GM18873 (cell line): ENCODE measurements around the gene KCNIP1.
"Not testable (repeated sequence)": the region's sequence is repeated elsewhere in the genome, so short reads cannot be mapped to it uniquely, and the experiment has no call there.

Experiments used
- ATAC-seq: cut with Tn5 transposase; IDR thresholded peaks from one replicate; pipeline ENCODE4 v1.9.1; 2021; ENCODE audit warnings: mild to moderate bottlenecking, moderate library complexity, moderate number of reproducible peaks; ENCODE audit not compliant: unreplicated experiment, low FRiP score

Gene KCNIP1

GRCh38 chr5:170758481-170758880 is 254.7 kb downstream of the KCNIP1 start:
- no peak for ATAC-seq

GRCh38 chr5:170760113-170760512 is 256.3 kb downstream of the KCNIP1 start:
- ATAC-seq: no peak

DNA sequence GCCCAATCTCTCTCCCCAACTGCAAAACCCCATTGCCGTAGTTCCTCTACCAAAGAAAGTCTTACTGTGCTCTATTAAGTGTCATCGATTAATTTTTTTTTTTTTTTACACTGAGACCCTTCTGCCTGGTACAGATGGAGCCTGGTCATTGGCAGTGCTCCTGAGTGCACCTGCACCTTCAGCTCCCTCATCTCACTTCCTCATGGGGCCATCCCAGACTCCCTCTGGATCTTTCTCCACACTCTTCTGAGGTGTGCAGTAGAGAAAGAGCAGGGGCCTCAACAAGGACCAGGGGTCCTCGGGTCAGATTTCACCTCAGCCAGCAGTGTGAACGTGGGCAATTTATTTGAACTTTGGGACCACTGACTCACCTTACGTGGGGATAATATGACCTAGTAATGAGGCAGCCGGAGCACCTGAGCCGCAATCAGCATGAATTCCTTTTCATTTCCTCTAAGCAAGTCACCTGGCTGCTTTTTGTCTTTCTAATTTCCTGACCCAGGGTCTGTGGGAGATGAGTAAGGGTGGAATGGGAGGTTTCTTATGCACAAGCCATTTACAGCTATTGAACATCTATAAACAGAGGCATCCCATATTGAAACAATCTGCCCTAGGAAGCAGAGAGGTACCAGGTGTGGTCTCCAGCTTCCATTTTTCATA is 257.4 kb downstream of the KCNIP1 start:
- no peak for ATAC-seq

GRCh38 chr5:170761708-170762066 is 257.9 kb downstream of the KCNIP1 start:
- ATAC-seq: no peak

DNA sequence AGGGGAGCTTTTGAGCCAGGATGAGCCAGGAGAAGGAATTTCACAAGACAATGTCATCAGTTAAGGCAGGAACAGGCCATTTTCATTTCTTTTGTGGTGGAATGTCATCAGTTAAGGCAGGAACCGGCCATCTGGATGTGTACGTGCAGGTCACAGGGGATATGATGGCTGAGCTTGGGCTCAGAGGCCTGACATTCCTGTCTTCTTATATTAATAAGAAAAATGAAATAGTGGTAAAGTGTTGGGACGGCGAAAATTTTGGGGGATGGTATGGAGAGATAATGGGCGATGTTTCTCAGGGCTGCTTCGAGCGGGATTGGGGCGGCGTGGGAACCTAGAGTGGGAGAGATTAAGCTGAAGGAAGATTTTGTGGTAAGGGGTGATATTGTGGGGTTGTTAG is 258.5 kb downstream of the KCNIP1 start:
- not testable (repeated sequence) for ATAC-seq

GRCh38 chr5:170765868-170766267 is 262.0 kb downstream of the KCNIP1 start:
- ATAC-seq: not testable (repeated sequence)

GRCh38 chr5:170769246-170769645 is 265.4 kb downstream of the KCNIP1 start:
- no peak for ATAC-seq

GRCh38 chr5:170769898-170770416 is 266.1 kb downstream of the KCNIP1 start:
- no peak for ATAC-seq

DNA sequence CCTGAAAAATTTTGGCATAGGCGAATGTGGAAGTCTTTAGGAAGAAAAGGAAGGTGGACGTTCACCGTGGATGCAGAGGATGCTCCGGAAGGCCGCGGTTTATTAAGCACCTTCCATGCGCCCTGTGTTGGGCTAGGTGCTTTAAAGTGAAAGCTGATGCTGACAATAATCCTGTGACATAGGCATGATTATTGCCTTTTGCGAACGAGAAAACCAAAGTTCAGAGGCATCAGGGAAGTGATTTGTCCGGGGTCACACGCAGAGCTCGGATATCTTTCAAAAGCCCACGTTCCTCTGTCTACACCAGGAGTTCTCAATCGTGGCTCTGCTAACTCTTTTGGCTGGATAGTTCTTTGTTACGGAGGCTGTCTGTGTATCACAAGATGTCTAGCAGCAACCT is 267.7 kb downstream of the KCNIP1 start:
- no peak for ATAC-seq

DNA sequence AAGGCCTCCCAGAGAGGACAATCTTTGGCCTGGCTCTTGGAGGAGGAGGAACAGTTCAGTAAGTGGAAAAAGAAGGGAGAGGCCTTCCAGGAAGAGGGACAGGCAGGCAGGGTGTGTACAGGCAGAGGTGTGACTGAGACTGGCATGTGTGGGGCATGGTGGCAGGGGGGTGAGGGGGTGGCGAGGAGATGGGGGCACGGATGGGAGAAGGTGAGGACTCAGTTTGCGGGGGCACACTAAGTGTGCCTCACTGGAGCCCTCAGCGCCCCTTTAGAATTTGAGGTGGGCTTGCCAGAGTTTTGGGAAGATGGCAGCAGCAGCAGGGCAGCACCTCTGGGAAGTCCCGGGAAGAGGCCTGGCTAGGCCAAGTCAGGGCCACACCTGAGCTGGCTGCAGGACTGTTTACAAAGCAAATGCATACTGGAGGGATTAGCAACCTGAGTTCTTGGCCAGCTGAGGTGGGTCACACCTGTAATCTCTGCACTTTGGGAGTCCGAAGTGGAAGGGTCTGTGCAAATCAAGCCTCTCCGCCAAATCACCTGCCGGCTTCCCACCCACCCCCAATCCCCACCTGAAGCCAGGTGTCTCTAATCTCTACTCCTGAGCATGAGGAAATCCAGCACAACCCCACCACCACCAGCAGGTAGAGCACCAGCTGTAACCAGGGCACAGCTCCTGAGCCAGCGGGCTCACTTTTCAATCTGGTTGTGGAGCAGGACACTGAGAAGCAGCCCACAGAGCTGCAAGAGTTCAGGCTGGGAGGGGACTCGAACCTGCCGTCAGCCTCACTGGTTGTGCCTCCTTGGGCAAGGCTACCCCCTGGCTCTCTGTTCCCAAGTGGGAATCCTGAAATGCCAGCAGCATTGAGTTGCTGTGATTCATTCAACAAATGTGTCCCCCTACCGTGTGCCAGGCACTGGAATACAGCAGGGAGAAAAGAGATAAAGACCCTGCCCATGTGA is 269.5 kb downstream of the KCNIP1 start:
- no peak for ATAC-seq

GRCh38 chr5:170774831-170775230 is 271.0 kb downstream of the KCNIP1 start:
- ATAC-seq: no peak

DNA sequence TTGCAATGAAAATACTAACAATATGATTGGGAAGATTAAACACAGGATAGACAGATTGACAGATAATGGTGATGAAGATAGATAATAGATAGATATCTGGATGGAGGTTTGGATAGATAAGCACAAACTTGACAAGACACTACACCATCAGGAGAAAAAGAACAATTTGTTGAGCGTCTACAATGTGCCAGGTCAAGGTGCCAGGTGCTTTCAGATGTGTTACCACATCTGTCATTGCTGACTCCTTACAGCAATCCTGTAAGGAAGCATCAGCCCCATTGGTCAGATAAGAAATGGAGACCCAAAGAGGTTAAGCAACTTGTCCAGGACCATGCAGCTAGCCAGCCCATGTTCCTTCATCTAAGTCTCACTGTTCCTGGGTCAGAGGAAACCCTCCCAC is 278.1 kb downstream of the KCNIP1 start:
- ATAC-seq: no peak

GRCh38 chr5:170782438-170782837 is 278.6 kb downstream of the KCNIP1 start:
- ATAC-seq: no peak

DNA sequence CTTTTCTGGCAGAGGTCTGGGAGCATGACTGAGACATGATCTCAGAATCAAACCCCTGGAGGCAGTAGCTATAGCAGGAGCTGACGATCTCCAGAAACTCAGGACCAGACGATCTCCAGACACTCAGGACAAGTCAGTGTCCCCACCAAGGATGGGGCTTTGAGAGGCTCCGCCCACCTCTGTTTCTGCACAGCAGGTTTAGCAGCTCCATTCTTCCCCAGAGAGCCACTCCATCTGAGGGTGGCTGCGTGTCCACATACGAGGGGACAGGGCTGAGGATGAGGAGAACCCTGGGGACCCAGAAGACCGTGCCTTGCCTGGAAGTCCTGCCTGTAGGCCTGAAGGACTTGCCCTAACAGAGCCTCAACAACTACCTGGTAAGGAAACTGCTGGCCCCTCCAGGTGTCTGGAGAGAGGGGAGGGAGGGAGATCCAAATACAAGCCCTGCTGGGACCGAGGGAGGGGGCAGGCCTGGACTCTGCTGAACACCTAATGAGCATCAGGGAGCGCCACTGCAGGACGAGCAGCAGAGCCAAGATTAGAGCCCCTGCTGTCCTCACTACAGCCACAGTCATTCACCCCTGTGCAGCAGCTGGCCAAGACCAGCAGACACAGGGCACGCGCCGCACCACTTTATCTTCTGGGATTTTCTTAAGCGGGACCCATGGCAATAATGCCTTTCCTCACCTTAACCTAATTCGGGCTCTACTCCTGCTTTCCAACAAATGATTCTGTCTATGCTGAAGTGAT is 279.9 kb downstream of the KCNIP1 start, which contains the start of gene GABRP:
GABRP (plus strand) TSS at position 228 of the 750 bp plus-strand sequence. CDS start 4,891 bp downstream, outside the sequence.
- no peak for ATAC-seq

- ATAC-seq: no peak
Measured at GRCh38 chr5:170785416-170785815, 281.6 kb downstream of the KCNIP1 start.
